NB4 (cell line): ENCODE data around the gene DOK1.

Source experiments
- DNase-seq: peaks from one replicate; pipeline ENCODE4 v3.0.0; 2010; ENCODE audit warnings: low read depth
- H3K4me3 ChIP-seq: one replicate; pipeline ENCODE4 v1.5.1; 2011; ENCODE audit warnings: mild to moderate bottlenecking, low read depth, low read length, moderate library complexity
- MYC ChIP-seq: IDR thresholded peaks from 2 replicates; pipeline ENCODE4 v1.6.1; 2011; ENCODE audit warnings: low read depth, low read length
- POLR2A ChIP-seq: IDR thresholded peaks from 2 replicates; pipeline ENCODE4 v1.6.1; 2011; ENCODE audit warnings: mild to moderate bottlenecking; ENCODE audit not compliant: insufficient read length; ENCODE audit errors: extremely low read depth
- TF ChIP-seq, protein P1 (sequence below): IDR thresholded peaks from one replicate; pipeline ENCODE4 v1.5.1; 2012; ENCODE audit warnings: low read depth, low read length
- TF ChIP-seq, protein P2 (sequence below): IDR thresholded peaks from 2 replicates; pipeline ENCODE4 v1.6.1; 2011; ENCODE audit warnings: low read depth, low read length

DOK1 gene

DNA sequence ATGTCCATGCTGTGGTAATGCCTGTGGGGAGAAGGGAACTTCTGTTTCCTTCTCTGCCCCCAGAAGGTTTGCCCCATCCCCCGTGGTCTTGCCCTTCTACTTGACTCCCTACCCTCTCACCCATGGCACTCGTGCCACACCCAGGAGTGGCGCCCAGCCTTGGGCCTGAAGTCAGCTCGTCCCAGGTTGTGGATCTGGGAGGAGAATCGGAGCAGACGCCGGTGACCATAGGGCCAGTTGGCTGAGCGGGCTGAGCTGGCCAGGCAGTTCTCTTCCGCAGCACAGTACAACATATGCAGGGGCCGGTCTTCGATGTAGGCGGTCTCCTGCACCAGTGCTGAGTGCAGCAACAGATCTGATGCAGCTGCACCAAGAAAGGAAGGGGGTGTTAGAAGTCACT lies 20.1 kb upstream of the DOK1 start:
- H3K4me3 ChIP-seq: no peak overlapping the region
- no peak for DNase-seq
- TF ChIP-seq MYC (no peak), POLR2A (no peak)
- TF ChIP-seq, protein P1, sequence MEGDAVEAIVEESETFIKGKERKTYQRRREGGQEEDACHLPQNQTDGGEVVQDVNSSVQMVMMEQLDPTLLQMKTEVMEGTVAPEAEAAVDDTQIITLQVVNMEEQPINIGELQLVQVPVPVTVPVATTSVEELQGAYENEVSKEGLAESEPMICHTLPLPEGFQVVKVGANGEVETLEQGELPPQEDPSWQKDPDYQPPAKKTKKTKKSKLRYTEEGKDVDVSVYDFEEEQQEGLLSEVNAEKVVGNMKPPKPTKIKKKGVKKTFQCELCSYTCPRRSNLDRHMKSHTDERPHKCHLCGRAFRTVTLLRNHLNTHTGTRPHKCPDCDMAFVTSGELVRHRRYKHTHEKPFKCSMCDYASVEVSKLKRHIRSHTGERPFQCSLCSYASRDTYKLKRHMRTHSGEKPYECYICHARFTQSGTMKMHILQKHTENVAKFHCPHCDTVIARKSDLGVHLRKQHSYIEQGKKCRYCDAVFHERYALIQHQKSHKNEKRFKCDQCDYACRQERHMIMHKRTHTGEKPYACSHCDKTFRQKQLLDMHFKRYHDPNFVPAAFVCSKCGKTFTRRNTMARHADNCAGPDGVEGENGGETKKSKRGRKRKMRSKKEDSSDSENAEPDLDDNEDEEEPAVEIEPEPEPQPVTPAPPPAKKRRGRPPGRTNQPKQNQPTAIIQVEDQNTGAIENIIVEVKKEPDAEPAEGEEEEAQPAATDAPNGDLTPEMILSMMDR: no peak
- TF ChIP-seq, protein P2, sequence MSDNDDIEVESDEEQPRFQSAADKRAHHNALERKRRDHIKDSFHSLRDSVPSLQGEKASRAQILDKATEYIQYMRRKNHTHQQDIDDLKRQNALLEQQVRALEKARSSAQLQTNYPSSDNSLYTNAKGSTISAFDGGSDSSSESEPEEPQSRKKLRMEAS: no peak

GRCh38 chr2:74535440-74535965 lies 19.0 kb upstream of the DOK1 start:
- no peak overlapping the region for H3K4me3 ChIP-seq
- TF ChIP-seq MYC (no peak), POLR2A (no peak)
- TF ChIP-seq, protein P1: no peak
- TF ChIP-seq, protein P2: no peak
- no peak for DNase-seq

- H3K4me3 ChIP-seq: no peak overlapping the region
- TF ChIP-seq, protein P2: no peak
- TF ChIP-seq, protein P1: no peak
- TF ChIP-seq MYC: no peak
- no peak for TF ChIP-seq POLR2A
- DNase-seq: no peak
Measured at GRCh38 chr2:74536166-74536950, 18.2 kb upstream of the DOK1 start.

DNA sequence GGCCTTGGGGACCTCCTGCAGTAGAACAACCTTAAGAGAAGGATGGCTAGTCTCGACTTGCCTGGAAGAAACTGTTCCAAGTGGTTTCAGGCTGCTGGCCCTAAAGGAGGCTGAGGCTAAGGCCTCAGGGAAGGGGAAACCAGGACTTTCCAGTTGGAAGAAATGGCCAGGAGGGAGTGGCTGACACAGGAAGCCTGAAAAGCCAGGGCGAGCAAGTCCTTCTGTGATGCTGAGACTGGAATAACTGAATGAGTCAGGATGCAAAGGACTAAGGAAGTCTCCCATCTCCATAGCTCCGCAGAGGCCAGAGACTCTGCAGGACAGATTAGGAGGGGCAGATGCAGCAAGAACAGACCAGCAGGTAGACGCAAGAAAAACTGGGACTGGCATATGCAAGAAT lies 17.4 kb upstream of the DOK1 start:
- H3K4me3 ChIP-seq: no peak overlapping the region
- no peak for DNase-seq
- TF ChIP-seq POLR2A: no peak

DNA sequence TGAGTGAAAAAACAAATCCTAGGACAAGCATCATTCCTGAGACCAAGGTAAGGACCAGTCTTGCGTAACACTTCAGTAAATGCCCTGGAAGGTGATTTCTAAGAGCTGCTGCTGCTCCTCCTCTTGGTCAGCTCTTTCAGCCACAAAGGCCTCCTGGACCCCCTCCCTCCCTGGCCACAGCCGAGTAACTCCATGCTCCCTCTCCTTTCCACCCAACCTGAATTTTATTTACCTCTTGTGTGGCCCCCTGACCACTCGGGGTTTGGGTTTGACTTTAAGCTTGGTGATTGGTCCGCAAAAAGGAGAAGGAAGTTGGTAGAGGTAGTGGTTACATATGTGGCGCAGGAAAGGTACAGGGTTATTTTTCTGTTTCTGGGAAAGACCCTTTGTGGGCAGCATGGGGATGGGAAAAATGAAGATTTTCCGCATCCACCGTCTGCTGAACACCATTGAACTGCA lies 15.6 kb upstream of the DOK1 start:
- no peak overlapping the region for H3K4me3 ChIP-seq
- peak; percentile 47 for DNase-seq
- TF ChIP-seq, protein P1: no peak
- TF ChIP-seq, protein P2: no peak
- TF ChIP-seq MYC: no peak
- TF ChIP-seq POLR2A: no peak

- no peak overlapping the region for H3K4me3 ChIP-seq
- TF ChIP-seq, protein P2: no peak
- TF ChIP-seq, protein P1: no peak
- TF ChIP-seq POLR2A (no peak), MYC (no peak)
- DNase-seq: no peak
Measured at GRCh38 chr2:74540291-74540690, 14.2 kb upstream of the DOK1 start.
